Nephron progenitor cell (in vitro differentiated cells): ENCODE results near the gene SPATA12.

Experiments used
- DNase-seq: peaks from one replicate; pipeline ENCODE4 v3.0.0; 2021
- H3K27ac Mint-ChIP-seq: 2 replicates; pipeline ENCODE4 v1.8.0; 2021; ENCODE audit warnings: mild to moderate bottlenecking, moderate library complexity, mixed read lengths
- H3K27me3 Mint-ChIP-seq: 2 replicates; pipeline ENCODE4 v1.8.0; 2021; ENCODE audit warnings: mild to moderate bottlenecking, low read depth, mixed read lengths; ENCODE audit not compliant: poor library complexity
- H3K36me3 Mint-ChIP-seq: 2 replicates; pipeline ENCODE4 v1.8.0; 2021; ENCODE audit warnings: low read depth, mixed read lengths
- H3K4me1 Mint-ChIP-seq: 2 replicates; pipeline ENCODE4 v1.8.0; 2021; ENCODE audit warnings: mixed read lengths
- H3K4me3 Mint-ChIP-seq: 2 replicates; pipeline ENCODE4 v1.8.0; 2021; ENCODE audit warnings: mild to moderate bottlenecking, moderate library complexity, mixed read lengths
- H3K9me3 Mint-ChIP-seq: 2 replicates; pipeline ENCODE4 v1.8.0; 2021; ENCODE audit warnings: mild to moderate bottlenecking, moderate library complexity, mixed read lengths
- TF ChIP-seq, protein P1 (sequence below): fragments of 200-600 bp; sonication (generic); IDR thresholded peaks from 2 replicates; pipeline ENCODE4 v1.5.0; 2021; ENCODE audit warnings: antibody characterized with exemption

Gene SPATA12

DNA sequence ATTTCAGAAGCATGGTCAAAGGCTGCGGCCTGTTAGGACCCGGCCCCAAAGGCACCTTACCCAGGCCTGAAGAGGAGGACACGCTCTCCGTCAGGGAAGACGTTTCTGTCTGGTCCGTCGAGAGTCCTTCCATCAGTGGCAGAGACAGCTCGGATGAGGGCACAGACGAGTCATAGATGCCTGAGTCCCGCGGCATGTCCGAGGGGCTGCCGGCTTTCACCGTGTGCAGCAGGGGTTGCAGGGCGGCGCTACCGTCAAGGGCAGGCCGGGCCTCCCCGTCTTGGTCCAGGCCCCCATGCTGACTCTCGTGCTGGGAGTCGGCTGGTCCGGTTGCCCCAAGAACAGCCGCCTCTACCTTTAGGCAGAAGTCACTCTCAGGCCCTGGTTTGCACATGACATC lies 37.1 kb downstream of the SPATA12 start:
- H3K36me3 Mint-ChIP-seq = peaks cover 84% of the 10 kb centered on the region

DNA sequence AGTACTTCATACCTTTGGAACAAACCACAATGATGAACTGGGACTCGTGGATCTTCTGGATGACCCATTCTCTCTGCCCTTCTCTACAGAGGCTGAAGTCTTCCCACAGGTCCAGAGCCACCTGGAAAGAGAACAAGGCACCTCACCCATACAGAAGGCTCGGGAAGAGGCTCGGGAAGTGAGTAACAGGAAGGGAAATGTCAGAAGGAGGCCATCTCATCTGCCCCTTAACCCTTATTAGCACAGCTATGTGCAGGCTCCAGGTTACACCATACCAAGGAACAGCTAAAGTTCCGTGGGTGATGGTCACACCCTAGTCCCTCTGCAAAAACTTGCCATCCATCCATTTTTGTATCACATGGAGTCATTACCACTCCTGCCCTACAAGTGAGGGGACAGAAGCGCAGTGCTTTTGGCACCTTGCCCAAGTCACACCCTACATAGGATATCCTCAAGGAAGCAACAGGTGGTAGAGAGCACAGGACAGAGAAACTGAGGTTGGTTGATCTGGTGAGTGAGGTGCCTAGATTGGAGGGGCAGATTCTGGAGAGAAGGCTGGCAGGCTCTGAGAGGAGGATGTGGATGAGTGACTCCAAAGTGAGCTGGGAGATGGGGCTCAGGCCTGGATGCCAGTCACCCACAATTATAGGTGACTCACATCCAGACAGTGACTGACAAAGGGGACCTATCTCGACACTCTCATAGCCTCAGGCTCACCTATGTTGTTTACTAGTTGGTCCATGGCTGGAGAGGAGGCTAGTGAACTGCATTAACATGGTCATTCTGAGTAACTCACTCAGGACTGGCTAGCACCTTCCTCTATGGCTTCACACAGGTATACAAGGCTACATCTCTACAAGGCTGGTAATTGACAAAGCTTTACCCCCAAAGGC lies 38.2 kb downstream of the SPATA12 start:
- TF ChIP-seq, protein P1, sequence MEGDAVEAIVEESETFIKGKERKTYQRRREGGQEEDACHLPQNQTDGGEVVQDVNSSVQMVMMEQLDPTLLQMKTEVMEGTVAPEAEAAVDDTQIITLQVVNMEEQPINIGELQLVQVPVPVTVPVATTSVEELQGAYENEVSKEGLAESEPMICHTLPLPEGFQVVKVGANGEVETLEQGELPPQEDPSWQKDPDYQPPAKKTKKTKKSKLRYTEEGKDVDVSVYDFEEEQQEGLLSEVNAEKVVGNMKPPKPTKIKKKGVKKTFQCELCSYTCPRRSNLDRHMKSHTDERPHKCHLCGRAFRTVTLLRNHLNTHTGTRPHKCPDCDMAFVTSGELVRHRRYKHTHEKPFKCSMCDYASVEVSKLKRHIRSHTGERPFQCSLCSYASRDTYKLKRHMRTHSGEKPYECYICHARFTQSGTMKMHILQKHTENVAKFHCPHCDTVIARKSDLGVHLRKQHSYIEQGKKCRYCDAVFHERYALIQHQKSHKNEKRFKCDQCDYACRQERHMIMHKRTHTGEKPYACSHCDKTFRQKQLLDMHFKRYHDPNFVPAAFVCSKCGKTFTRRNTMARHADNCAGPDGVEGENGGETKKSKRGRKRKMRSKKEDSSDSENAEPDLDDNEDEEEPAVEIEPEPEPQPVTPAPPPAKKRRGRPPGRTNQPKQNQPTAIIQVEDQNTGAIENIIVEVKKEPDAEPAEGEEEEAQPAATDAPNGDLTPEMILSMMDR = no peak
- no peak overlapping the region for H3K4me3 Mint-ChIP-seq
- no peaks in the 10 kb centered on the region for H3K27me3 Mint-ChIP-seq
- no peak overlapping the region for H3K27ac Mint-ChIP-seq
- H3K36me3 Mint-ChIP-seq = peaks cover 81% of the 10 kb centered on the region
- peaks cover 43% of the 10 kb centered on the region for H3K4me1 Mint-ChIP-seq
- H3K9me3 Mint-ChIP-seq = no peaks in the 10 kb centered on the region
- no peak for DNase-seq

More for the DNA sequence above, 37.1 kb downstream of the SPATA12 start:
- no peak for DNase-seq
- TF ChIP-seq, protein P1 = no peak
- Mint-ChIP-seq H3K4me3 (no peak overlapping the region), H3K27me3 (no peaks in the 10 kb centered on the region), H3K27ac (no peak overlapping the region), H3K9me3 (no peaks in the 10 kb centered on the region), H3K4me1 (peaks cover 38% of the 10 kb centered on the region)

DNA sequence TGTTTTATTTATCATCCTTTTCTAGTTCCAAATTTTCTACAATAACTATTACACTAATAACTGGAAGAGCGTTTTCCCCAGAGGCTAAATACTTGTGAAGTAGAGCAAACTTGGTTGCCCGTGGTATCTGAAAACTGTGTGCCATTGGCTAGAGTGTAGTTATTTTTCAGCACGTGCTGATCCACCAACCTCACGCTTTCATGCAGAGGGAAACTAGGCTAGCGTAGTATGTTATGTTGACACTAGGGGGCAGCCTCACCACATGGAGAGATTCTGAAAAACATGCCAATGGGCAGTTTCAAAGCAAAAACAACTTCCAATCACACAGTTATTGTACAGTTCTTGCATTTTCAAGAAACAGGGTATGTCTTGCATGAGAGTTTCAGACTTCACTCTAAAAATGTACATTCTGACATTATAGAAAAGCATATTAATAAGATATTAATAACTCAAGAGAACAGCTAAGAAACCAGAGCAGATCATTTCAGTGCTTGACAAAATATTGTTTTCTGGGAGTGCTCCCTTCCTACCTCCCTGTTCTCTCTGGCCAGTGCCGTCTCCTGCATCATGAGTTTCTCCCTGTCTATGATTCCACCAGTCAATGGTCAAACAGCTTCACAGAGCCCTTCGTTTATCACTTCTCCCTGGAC lies 39.7 kb downstream of the SPATA12 start:
- TF ChIP-seq, protein P1 = peak; percentile 91
- DNase-seq = peak; percentile 75
- Mint-ChIP-seq H3K4me1 (peaks cover 28% of the 10 kb centered on the region), H3K9me3 (no peaks in the 10 kb centered on the region), H3K4me3 (no peak overlapping the region), H3K36me3 (peaks cover 78% of the 10 kb centered on the region), H3K27ac (peak overlapping the region; percentile 72), H3K27me3 (no peaks in the 10 kb centered on the region)

DNA sequence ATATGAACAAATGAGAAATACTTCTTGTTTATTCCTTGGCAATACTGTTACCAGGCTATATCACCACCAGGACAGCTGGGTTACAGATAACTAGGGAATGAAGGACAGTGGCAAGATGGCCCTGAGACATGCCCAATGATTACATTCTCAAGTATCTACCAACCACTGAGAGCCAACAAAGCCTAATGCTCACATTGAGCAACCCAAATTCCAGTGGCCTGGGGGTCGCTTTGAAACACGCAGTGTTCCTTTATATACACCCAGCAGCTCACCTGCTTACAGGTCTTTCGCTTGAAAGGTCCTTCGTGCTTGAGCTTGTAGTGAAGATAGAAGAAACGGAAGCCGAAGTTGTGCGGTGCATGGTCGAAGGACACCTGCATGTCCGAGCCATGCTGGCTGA lies 45.1 kb downstream of the SPATA12 start:
- Mint-ChIP-seq H3K27me3 (peaks cover 2% of the 10 kb centered on the region), H3K9me3 (no peaks in the 10 kb centered on the region), H3K4me1 (peaks cover 33% of the 10 kb centered on the region), H3K27ac (no peak overlapping the region), H3K4me3 (no peak overlapping the region), H3K36me3 (peaks cover 76% of the 10 kb centered on the region)
- TF ChIP-seq, protein P1 = no peak
- DNase-seq = no peak

DNA sequence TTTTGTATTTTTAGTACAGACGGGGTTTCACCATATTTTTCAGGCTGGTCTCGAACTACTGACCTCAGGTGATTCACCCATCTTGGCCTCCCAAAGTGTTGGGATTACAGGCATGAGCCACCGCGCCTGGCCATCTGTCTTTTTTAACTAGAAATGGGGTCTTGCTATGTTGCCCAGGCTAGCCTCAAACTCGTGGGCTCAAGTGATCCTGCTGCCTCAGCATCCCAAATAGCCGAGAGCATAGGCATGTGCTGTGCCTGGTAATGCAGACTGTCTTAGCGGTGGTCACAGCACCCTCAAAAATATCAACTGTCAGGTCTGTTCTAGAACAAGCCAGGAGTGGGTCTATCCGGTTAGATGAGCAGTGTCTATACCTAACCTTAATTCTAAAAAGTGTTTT lies 48.2 kb downstream of the SPATA12 start:
- Mint-ChIP-seq H3K9me3 (no peaks in the 10 kb centered on the region), H3K27me3 (peaks cover 2% of the 10 kb centered on the region), H3K4me1 (peaks cover 36% of the 10 kb centered on the region), H3K27ac (peak overlapping the region; percentile 48), H3K36me3 (peaks cover 80% of the 10 kb centered on the region), H3K4me3 (no peak overlapping the region)
- TF ChIP-seq, protein P1 = no peak
- DNase-seq = no peak
